NCI-H2107 (cell line): ENCODE measurements around the gene SLC35F3.
A peak's percentile ranks its signal among the peaks of the same experiment; 100 is the strongest.
"Not testable (repeated sequence)": the region's sequence is repeated elsewhere in the genome, so short reads cannot be mapped to it uniquely, and the experiment has no call there.

ENCODE experiments used
- DNase-seq: peaks from one replicate; lab custom pipeline; 2025; lab: John Stamatoyannopoulos, UW

SLC35F3 gene

DNA sequence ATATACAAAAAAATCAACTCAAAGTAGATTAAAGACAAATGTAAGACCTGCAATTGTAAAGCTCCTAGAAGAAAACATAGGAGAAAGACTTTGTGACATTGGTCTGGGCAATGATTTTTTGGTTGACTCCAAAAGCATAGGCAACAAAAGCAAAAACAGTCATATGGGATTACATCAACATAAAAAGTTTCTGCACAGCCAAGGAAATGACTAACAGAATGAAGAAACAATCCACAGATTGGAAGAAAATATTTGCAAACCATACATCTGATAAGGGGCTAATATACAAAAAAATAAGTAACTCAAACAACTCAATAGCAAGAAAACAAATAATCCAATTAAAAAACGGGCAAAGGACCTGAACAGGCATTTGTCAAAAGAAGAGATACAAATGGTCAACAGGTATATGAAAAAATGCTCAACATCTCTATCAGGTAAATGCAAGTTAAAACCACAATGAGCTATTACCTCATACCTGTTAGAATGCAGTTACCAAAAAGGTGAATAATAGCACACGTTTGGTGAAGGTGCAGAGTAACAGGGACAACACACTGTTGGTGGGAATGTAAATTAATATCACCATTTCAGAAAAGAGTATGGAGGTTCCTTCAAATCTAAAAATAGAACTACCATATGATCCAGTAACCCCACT is 295.1 kb downstream of the SLC35F3 start:
- no peak for DNase-seq

DNA sequence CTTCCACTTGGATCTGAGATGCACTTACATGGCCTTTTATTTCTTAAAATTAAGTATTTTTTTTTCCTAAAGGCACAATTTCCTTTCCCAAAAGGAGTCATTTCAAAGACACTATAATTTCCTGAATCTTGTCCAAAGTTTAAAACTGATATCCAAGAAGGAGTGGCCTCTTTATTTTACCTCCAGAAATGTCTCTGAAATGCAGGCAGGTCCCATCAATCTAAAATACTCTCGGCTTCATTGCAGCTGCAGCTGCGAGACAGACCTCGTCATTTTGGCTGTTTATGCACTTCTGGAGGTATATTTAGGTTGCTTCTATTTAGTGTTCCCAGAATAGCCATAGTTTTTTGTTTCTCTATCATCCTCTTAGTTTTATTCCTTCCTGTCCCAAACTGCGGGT is 296.1 kb downstream of the SLC35F3 start:
- no peak for DNase-seq

DNA sequence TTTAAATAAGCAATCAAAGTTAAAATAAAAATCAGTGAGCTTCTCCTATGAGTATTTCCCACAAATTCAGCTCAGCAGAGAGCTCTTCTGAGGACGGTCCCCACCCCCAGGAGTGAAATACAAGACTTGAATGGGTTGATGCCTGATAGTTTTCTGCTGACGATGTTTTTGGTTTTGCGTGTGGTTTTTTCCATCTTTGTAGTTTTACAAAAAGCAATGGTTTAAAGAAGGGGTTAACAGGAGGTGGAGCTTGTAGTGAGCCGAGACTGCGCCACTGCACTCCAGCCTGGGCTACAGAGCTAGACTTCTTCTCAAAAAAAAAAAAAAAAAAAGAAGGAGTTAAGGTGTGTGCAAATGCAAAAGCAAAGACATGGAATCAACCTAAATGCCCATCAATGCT is 297.1 kb downstream of the SLC35F3 start:
- no peak for DNase-seq

DNA sequence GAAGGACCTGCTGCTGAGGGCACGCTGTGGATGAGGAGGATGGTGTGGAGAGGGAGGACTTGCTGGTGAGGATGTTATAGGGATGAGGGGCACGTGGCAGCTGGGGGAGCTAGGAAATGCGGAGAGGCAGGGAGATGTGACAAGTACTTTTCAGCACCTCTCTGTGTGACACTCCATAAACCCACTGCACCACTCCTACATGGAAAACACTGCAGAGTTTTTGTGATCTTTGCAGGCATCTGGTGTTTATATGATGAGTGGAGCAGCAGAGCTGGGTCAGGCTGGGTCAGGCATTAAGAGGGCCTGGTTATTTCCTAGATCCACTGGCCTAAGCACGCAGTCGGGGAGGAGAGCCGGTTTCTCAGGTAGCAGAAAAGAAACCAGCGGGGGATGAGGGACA is 301.5 kb downstream of the SLC35F3 start:
- no peak for DNase-seq

DNA sequence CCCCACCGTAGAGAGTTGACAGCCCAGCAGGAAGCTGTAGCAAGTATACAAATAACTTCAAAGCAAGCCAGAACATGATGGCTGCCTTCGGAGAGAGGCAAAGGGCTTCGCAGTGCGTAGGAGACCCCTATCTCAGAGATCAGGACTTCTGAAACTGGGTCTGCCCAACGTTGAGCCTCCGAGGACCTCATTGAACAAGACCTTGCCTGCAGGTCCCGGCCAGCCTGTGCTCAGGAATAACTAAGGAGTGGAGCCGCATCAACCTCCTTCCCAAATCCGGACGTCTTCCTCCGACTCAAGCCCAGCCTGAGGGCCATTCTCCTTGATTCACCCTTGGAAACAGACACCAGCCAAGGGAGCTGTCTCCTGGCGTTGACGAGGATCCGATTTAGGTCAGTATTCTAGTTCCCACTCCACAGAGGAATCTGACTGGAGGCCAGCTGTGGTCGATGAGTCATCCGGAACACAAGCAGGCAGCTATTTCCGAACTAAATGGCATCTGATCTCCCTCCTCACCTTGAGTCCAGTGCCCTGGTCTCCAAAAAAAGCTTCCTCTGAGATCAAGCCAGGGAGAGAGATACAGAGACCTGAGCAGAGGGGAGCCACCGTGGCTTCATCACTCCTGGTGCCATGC is 302.3 kb downstream of the SLC35F3 start:
- no peak for DNase-seq

DNA sequence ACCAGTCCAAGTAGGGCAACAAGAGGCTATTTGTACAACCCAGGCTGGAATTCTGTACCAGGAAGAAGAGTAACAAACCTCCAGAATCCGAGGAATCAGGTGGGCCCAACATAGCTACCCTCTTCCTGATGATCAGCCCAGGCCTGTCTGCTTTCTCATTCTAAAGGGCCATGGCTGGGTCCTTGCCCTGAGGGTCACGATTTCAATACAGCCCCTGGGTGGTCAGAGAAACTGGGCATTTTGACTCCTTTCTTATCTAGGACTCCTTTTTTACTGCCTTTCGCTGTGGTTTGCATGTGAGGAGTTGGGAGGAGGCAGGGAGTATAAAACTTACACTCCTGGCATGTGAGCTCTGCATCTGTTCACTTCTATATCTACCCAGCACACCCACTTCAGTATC is 303.9 kb downstream of the SLC35F3 start:
- DNase-seq, result no peak

DNA sequence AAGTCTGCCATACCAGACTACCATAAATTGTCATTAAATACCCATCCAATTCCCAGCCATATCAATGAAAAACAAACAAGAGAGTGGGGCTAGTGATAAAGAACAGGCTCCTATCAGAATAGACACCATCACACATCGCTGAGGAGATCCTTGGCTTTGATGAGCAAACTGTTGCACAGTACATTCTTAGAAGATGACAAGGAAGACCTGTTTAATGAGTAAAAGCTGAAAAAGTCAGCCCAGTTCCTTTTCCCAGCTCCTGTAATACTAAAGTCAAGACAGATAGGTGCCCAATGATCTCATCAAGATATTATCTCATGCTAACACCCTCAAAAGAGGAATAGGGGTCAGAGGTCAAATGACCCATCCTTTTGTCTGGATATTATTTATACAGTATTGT is 304.3 kb downstream of the SLC35F3 start:
- no peak for DNase-seq

DNA sequence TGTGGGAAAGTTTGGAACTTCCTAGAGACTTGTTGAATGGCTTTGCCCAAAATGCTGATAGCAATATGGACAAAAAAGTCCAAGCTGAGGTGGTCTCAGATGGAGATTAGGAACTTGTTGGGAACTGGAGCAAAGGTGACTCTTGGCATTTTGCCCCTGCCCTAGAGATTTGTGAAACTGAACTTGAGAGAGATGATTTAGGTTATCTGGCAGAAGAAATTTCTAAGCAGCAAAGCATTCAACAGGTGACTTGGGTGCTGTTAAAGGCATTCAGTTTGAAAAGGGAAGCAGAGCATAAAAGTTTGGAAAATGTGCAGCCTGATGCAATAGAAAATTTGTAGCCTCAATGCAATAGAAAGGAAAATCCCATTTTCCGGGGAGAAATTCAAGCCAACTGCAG is 306.0 kb downstream of the SLC35F3 start:
- DNase-seq, result not testable (repeated sequence)

DNA sequence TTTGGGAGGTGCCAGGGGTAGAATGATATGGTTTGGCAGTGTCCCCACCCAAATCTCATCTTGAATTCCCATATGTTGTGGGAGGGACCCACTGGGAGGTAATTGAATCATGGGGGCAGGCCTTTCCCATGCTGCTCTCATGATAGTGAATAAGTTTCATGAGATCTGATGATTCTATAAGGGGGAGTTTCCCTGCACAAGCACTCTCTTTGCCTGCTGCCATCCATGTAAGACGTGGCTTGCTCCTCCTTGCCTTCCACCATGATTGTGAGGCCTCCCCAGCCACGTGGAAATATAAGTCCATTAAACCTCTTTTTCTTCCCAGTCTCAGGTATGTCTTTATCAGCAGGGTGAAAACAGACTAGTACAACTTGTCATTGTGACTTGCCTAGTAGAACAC is 307.4 kb downstream of the SLC35F3 start:
- DNase-seq, result not testable (repeated sequence)

DNA sequence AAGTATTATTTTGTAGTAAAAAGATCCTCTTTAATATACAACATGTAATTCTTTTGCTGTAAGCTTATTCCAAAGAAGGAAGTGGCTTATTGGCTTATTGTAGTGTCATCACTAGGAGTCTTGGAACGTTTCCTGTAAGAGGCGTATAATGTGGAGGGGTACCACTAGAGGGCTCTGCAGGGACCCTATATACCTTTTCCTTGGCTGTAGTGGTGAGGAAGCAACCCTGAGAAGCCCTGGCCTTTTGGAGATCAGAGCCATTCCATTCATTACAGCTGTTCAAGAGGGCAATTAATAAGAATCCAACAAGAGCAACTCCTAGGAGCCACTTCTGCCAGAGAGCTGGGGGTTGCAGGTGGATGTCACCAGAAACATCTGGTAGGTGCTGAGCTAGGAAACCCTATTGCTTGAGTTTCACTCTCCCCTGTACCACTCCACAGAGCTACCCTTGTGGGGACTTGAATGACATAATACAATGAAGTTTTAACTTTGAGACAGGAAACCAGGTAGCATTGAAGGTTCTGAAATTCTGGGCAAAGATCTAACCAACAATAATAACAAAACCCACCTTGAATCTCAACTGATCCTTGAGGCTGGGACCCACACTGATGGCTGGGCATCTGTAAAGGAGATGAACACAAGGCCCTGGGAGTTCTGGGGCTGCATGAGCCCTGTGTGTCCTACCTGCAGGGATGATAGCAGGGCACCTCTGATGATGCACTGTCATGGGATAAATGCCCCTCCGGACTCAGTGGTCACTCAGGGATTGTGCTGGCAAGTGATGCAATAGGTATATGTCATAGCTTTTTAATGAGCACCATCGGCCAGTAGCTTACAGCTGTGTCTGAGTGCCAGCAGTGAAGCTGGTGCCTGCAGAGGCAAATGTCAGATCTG is 308.5 kb downstream of the SLC35F3 start:
- DNase-seq, result peak; percentile 30

DNA sequence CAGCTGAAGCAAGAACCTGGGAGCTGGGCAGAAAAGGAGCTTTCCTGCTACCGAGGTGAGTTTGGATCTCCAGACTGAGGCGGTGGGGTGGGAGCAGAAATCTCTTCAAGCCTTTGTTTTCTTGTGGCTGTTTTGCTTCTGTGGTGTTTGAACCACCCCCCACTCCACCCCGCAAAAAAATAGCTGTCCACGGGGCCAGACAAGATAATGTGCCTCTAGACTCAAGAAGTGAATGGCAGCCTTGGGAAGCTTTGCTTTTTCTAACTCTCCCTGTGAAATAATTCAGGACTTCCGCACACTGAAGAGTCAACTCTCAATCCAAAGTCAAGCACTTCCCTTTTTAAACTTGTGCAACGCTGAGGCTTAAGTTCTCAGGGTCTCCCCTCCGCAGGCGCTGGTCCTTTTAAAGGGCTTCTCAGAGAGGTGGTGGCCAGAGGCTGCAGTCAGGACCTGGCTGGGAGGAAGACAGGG is 309.2 kb downstream of the SLC35F3 start:
- no peak for DNase-seq

DNA sequence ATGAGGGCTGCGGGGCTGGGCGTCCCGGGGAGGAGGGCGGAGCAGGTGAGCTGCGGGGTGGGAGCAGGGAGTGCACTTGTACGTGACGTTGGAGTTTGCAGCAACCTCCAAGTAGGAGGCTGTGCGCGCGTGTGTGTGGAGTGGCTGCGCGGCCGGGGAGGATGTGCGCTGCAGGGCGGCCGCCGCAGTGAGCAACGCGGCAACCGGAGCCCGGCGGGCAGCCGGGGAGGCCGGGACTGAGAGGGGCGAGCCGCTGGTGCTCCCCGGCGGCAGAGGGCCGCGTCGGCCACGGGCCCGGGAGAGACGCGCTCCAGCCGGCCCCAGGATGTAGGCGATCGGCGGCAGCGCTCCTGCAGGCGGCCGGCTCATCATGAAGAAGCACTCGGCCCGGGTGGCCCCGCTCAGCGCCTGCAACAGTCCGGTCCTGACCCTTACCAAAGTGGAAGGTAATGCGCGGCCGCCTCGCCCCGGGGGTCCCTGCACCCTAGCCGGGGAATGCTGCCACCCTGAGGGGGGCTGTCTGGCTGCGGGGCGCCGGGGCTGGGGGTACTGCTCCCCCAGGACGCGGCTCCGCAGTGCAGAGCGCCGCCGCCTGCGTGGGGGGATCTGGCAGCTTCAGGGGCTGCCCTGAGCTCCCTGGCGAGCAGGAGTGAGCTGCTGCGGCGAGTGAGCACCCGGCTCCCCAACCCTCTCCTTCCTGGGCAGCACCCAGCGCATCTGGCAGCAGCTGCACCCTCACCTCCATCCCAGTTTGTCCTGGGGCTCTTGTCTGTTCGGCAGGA is 309.8 kb downstream of the SLC35F3 start:
- DNase-seq, result no peak

DNA sequence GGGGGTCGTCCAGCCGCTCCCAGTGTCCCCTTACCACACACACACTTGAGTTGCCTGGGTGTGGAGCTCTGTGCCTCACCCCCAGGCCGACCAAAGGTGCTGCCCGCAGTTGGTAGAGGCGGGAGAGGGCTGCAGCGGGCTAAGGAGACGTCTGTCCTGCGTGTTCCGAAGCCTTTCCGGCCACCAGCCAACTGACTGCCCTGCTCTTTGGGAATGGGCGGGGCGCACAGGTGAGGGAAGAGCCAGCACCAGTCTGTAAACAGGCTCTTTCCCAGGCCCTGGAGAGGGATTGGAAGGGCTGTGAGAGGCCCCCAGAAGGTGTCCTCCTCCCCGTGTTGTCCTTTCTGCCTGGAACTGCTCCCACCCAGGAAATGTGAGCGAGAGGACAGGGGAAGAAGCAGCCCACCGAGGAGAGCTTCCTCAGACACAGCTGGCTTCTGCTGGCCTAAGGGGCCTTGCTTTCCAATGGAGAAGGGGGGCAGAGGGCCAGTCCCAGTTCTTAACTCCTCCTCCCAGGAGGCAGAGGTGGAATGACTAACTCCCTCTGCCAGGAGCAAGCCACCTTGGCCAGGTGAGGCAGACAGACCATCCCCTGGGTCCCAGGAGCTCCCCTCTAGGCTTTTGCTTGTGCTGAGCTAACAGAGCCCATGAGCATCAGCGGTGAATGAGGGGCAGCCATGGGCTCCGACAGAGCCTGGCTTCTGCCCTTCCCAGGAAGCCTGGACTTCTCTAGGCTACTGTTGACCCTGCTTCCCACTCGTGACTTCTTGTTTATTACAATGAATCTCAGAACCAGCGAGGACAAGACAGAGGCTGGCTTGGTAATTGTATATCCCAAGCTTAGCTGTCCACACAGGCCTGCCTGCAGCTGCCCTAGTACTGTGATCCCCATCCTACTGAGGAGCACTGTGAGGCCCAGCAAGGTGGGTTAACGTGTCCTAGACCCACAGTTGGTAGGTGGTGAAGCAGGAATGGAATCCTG is 310.7 kb downstream of the SLC35F3 start:
- DNase-seq, result no peak

DNA sequence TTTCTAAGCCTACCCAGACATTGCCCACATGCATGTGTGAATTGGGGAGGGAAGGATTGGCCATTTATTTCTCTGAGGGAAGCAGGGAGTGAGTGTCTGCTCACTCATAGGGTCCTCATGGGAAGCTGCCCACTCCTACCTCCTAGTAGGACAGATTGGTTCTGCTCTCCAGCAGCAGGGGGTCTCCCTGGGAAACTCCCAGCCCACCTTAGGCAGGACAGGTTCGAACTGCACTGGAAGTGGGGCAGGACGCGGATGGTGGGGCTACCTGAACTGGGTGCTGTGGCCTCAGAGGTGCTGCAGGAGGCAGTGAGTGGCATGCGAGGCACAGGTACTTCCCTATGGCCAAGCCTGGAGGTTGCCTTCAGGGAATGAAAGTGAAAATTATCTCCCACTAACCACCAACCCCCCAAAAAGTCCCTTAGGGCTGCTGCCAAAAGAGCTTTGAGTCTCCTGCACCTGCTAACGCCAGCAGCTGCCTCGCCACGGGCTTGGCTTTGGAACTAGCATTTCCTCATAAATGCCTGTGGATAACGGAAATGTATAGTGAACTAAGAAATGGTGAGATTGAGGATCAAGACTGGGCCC is 311.7 kb downstream of the SLC35F3 start:
- no peak for DNase-seq

DNA sequence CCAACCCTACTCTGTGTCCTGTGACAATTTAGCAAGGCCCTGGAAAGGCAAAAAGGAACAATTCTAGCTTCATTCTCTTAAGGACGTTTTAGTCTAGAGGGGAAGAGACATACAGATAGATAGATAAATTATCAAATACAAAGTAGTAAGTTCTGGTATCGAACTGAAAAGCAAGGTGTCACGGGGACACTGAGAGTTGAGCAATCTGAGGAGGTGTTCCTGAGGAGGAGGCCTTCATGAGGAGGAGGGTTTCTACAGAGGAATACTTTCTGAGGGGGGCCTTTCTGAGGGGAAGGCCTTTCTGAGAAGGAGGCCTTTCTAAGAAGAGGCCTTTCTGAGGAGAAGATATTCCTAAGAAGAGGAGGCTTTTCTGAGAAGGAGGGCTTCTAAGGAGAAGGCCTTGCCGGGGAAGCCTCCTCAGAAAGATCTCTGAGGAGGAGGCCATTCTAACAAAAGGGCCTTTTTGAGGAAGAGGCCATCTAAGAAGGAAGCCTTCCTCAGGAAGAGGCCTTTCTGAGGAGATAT is 312.9 kb downstream of the SLC35F3 start:
- no peak for DNase-seq

DNA sequence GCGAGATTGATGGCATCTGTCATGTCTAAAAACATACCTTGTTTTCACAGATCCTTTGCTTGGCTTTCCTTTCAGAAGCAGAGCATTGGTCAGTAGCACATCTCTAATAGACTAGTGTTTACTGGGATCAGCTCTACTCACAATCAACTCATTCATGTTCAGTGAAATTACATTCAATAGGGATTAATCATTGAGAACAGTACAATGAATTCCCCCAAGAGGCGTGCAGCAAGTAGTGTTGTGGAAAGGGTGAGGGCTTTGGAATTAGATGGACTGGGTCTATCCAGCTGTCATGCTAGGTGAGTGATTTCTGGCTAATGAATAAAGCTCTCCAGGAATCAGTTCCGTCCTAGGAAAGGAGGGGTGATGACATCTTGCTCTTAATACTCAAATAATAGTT is 313.6 kb downstream of the SLC35F3 start:
- no peak for DNase-seq

DNA sequence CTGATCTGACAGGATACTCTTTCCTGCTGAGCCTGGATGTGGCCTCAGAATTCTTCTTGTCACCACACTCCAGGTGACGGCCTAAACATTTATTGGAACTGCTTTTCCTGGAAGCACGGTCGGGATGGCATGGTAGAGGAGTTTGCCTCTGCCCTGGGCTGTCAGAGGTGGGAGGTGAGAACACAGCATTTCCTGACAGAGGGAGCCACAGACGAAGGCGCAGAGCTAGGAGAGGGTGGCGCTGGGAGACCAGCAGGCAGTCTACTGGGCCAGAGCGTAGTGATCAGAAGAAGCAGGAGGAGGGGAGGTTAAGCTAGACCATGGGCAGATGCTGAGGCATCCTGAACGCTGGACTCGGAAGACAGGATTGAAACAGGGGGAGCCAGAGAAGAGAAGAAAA is 315.2 kb downstream of the SLC35F3 start:
- no peak for DNase-seq

DNA sequence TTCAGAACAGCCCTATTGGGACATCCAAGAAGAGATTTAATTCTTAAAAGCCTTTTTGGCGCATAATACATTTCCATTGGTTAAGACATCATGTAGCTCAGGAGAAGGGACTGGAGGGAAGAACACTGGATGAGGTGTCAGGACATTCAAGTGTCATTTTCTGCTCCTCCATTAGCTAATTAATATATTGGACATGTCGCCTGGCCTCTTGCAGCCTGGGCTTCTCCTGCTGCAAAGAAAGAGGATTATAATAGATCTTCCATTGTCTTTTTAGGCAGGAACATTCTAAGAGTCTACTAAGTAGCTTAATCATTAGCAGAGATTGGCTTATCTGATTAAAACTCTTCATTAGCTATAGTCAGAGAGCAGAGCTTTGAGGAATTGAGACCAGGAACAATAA is 317.1 kb downstream of the SLC35F3 start:
- no peak for DNase-seq

DNA sequence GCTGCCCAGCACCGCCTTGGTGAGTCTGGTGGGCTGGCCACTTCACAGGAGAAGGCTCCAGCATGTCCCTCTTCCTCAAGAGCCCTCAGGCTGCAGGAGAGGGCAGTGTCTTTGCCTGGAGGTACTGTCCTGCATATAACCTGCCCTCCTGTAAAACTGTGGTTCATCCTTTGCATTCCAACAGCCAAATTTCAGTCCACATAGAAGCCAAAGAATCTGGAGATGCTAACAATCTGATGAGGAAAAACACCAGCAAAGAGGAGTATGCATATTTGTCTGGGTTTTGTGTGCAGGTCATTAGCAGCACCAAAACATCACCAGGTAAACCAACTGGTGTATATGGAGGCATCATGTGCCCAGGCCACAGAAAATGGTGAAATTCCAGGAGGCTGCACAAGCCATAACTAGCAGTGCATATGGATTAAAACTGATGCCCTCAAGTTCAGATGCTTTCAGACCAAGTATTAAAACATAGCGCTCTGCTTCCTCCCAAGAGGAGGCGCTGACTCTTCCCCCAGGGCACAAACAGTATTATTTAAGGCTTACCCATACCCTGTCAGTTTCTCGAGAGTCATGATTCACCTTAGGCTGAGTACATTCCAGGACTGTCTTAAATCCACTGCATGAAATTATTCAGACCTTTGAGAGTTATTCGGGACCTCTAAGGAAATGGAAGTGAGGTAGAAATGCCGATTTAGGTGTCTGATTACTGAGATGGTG is 318.2 kb downstream of the SLC35F3 start:
- DNase-seq, result no peak
